ENCODE results near the gene GATD1.

Gene GATD1

DNA sequence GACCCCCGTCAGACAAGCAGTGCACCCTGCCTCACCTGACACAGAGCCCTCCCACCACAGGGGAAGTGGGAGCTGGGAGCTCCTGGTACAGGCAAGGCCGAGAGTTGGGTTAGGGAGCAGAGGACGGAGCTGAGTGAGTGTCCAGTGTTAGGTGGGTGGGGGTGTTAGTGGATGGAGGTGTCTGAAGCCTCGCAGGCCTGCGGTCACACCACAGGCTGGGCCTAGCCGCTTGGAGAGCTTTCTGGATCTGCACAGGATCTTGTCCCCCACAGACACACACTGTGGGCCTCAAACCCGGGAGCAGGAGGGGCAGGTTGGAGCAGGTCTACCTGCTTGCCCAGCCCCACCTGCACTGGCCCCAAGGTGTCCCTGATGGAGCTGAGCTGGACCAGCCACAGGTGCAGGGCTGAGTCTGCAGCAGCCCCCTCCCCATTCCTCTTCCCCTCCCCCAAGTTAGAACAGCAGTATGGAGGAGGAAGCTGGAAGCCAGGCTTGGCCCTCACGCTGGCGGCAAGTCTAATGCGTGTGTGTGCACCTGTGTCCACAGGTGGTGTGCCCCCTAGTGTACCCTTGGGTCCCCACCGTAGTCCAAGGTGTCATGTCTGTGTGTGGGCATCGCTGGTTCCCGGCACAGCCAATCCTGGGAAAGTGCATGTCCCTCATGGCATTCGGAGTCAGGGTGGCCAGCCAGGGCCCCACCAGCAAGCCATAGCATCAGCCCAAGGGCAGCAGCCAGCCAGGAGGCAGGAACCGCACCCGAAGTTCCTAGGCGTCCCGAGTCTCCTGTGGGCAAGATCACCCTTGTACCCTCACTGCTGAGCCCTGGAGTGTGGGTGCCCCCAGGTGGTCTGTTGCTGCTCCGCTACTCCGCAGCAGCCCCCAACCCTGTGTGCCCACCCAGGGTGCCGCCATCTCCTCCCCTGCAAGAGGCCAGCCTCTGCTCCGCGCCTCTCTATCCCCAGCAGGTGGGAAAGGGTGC is 2.0 kb upstream of the GATD1 start:
- no peak for DNase-seq

DNA sequence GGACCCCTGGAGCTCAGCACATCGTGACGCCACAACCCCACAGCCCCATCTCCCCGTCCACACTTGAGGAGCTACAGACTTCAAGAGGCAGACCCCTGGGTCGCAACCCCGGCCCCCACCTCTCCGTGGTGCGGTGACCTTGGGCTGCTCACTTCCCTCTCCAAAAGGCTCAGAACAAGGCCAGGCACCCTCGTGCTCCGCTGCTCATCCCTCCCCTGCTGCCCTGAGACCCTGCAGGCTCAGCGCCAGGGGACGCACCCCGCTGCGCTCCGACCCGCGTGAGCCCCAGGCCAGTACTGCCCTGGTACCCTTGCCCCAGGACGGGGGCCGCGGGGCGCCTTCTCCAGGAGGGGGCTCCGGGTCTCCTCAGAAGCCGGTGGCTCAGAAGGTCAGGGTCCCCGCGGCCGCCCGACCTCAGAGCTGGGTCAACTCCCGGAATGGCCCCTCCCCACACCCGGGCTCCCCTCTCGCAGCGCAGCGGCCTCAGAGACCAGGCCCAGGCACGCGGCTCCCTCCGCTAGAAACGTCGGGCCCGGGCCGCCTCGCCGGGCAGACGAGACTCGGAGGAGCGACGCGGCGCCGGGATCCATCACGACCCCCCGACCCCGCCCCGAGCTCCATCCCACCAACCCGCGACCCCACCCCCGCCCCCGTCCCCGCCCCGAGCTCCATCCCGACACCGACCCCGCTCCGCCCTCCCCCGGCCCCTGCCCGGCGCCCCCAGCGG is 563 bp downstream of the GATD1 start:
- peak; percentile 61 for DNase-seq

DNA sequence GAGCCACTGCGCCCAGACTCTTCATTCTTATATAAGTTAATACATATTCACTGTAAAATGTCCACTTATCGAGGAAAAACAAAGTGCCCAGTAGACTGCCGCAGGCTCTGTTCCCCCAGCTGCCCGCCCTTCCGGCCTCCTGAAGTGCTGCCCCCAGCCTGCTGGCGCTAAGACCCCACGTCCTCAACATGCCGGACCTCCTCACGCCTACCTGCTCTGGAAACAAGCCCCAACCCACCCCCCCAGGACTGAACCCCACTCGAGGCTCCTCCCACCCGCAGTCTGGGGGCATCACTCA is 1.1 kb downstream of the GATD1 start:
- DNase-seq, result no peak

DNA sequence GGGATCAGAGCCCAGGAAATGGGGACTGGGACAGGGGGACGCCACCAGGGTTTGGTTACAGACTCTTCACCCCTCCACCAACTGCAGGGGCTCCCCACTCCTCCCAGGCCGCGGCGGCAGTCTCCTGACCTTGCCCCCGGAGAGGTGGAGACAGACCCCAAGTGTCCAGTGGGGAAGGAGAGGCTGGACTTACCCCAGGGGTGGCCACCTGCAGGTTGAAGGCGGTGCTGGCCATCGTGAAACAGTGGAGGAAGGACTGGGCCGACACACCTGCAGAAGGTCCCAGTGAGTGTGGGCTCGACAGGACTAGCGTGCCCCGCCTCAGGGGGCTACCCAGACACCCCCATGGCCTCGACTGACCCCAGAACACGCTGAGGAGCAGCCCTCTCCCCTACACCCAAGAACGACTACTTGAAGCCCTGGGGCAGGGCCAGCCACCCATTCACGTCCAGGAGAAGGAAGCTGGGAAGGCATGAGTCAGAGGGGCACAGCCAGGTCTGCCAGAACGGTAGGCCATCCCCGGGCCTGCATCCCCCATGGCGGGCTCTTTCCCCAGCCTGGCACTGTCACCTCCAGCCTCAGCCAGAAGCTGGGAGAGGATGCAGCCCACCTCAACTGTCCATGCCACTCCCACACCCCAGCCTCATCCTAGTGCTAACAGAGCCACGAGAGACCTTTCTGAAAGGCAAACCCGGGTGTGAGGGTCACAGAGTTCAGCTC is 2.3 kb downstream of the GATD1 start:
- no peak for DNase-seq

DNA sequence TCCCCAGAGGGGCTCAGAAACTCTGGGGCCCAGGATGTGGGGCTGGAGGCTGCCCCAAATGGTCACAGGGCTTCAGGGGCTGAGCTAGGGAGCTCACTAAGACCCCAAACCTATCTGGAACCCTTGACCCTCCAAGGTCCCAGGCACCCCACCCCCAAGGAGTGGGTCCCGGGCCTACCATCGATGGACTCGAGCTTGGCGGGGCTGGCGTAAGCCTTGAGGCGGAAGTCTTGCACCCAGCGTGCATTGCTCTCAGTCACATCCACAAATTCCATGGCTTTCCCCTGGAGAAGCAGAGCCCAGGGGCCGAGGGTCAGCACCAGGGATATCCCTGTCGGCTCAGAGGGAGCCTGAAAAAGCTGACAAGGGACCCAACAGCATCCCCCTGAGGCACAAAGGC is 3.5 kb downstream of the GATD1 start:
- DNase-seq, result no peak

DNA sequence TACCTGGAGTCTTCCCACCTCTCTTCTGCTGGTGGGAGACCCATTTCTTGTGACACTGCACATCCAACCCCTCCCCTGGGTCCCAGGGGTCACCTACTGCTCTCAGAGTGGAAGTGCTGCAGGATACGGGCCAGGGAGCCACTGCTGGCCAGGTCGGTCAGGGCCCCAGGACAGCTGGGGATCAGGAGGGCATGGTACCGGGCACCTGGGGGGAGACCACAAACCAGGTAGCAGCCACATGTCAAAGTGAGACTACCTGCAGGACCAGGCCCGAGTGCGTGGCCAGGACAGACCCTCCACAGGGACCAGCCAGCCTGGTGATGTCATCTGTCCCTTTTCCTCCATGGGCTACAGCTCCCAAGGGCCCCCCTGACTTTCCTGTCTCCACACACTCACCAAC is 3.9 kb downstream of the GATD1 start:
- DNase-seq, result no peak

DNA sequence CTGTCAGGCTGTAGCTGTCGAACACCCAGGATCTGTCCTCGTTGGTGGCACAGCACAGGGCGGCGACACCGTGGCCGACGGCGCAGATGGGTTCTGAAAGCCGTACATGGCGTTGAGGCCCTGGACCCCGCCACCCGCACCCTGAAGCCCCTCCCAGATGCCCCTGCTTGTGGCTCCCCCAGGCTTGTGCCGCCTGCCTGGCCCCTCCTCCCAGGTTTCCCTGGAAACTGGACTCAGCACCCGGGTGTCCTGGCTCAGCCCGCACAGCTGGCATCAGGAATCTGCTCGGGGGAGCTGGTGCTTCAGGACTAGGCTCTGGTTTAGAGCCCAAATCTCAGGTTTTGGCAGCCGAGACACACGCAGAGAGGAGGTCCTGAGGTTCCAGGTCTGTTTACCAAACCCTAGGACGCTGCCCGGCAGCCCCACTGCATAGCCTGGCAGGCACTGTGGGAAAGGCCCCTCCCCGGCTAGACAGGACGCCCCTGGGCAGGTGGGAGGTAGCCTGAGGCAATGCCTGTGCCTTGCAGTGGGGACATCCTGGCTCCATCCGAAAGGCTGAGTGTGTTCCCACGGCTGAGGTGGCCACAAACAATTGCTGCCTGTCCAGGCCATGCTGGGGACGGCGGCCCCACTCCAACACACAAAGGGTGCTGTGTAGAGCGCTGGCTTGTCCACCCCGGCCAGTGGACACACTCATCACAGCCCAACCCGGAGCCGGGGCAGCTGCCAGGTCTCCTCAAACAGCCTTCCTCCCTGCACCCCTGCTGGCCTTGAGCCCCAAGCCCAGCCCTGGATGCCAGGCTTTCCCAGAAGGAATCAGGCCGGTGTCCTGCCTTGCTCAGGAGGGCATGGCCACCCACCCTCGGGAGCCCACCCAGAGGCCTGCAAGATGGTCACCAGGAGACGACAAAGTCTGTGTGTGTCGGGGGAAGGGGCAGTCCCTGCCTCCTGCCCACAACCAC is 4.6 kb downstream of the GATD1 start:
- no peak for DNase-seq

DNA sequence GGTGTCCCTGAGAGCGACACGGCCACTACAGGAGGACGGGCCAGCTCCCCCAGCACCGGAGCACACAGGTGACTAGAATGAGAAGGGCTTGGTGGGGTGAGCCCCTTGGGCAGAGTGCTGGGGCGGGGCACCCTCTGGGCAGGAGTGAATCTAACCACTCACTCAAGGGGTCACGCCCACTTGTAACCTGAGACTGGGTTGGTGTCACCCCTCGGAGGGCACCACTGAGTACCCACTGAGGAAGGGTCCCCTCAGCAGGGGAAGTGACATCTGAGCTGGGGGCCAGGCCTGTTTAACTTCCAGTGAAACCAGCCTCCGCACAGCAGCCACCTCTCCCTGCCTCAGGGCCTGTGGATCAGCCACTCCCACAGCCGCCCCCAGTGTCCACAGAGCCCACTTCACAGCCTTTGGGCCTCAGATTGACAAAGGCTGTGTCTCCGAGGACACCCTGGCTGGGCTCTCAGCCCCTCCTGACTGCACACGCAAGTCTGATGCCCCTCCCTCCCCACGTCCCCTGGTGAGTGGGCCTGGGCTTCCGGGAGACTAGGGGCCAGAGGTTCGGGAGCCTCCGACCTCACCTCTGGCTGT is 5.6 kb downstream of the GATD1 start:
- DNase-seq, result no peak

DNA sequence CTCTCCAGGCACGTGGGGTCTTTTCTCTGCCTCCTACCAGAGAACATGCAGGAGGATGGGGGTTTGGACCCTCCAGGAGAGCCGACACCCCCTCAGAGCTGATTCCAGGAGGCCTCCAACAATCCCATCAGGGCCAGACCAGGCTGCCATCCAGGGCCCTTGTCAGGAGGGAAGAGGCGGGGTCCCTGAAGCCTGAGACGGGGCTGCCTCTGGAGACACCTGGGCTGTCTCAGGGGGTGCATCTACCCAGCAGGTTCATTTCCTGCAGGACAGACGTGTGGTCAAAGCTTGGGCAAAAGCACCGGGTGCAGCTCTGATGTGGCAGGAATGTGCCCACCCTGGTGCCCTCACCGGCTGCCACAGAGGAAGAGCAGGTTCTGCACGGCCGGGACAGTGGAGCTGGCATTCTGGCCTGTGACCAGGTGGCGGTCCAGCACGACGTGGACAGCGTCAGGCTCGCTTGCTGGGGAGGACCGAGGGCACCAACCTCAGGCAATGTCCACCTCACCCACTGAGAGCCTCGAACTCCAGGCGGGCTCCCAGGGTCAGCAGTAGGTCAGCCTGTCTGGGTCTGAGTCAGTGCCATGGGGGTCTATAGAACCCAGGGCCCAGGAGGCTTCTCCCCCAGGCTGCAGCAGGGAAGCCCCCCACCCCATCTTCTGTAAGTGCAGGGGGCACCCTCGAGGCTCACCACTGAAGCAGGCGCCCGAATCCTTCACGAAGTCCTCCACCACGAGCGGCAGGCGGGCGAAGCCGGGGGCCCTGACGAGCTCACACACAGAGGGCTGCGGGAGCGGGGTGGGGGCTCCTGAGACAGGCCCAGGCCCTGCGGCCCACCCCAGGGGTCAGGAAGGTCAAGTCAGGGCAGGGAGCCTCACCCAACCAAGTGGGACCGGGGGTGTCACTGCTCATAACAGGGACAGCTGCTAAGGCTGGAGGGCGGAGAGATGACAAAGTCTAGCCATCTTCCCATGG is 6.4 kb downstream of the GATD1 start:
- DNase-seq, result no peak

DNA sequence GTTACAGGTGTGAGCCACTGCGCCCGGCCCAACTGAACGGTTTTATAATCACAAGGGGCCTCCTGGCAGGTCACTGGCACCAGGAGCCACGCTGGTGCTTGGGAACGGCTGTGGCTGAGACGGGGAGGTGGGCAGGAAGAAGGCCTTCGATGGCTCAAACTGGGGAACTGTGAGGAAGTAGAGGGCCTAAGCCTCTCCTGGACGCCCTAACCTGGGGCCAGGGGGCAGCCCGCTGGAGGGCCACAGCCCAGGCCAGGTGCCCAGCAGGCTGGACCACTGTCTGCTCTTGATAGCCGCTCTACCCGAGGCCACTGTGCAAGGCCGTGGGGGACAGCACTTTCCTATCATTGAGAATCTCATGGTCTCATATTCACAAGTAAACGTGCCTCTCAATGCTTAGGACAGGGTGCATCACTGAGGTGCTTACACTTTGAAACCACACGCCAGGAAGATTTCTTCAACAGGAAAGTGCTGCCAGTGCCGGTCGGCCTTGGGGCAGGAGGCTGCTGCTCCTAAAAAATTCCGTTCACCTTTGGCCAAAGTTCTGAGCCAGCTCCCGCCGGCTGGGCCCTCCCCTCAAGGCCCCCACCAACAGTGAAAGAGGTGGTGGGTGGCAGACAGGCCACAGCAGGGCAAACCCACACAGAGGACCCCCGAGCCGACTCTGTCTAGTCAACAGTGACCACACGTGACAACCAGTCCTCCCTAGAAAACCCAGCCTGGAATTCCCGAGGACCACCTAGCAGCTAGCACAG is 7.2 kb downstream of the GATD1 start:
- DNase-seq, result no peak

DNA sequence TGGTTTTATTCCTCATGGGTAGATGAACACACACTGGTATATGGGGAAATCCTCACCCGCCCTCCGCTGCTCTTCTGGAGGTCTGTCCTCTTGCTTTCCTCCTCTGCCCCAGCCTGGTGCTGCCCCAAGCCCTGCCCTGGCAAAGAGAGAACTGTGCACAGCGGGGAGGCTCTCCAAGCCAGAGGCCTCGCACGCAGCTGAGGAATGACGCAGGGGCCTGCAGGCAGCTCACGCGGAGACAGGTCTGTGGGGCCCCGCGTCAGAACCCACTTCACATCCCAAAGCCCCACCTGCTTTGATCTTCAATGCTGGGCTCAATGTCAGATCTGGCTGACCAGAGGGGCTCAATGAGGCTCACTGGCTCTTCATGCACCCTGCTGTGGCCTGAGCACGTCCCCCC is 10.0 kb downstream of the GATD1 start:
- no peak for DNase-seq

DNA sequence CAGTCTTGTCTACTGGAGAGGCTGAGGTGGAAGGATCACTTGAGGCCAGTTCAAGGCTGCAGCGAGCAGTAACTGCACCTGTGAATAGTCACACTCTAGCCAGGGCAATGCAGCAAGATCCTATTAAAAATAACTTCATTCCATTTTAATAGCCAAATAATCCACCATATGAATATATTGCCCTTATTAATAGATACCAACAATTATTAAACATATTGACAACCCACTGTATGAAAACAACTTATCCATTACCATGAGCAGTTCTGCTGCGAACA is 10.4 kb downstream of the GATD1 start:
- DNase-seq, result no peak

DNA sequence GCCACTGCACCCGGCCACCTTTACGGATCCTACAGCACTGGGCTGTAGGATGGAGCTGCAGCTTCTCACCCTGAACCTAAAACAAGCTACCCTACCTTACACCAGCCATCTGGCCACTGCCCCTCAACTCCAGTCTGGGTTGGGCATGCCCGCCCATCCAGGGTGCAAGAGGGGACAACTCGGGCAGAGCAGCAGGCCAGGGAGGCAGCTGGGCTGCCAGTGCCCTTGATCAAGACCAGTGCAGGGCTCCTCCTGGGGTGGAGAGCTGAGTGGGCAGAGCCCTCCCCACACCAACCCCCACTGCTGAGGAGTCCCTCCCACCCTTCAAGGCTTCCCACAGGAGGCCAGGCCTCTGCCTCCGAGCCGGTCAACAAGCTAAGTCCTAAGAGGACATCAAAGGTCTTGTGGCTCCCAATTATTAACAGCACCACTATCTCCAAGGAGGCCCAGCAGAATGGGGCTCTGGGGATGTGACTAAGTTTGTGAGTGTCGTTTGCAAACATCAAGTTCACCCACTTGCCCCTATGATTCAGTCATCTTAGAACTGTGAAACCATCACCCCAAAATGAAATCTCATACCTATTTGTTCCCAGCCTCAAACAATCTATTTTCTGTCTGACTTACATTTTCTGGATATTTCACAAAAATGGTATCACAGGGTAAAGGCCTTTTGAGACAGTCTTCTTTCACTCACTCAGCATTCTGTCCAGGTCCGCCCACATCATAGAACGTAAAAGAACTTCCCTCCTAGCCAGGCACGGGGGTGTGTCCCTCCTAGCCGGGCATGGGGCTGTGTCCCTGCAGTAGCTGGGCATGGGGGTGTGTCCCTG is 11.0 kb downstream of the GATD1 start:
- no peak for DNase-seq

DNA sequence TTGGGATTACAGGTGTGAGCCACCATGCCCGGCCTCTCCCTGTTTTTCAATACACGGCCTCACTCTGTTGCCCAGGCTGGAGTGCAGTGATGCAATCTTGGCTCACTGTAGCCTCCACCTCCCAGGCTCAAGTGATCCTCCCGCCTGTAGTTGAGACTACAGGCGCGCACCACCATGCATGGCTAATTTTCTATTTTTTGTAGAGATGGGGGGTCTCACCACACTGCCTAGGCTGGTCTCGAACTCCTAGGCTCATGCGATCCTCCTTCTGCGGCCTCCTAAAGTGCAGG is 11.5 kb downstream of the GATD1 start:
- DNase-seq, result no peak

DNA sequence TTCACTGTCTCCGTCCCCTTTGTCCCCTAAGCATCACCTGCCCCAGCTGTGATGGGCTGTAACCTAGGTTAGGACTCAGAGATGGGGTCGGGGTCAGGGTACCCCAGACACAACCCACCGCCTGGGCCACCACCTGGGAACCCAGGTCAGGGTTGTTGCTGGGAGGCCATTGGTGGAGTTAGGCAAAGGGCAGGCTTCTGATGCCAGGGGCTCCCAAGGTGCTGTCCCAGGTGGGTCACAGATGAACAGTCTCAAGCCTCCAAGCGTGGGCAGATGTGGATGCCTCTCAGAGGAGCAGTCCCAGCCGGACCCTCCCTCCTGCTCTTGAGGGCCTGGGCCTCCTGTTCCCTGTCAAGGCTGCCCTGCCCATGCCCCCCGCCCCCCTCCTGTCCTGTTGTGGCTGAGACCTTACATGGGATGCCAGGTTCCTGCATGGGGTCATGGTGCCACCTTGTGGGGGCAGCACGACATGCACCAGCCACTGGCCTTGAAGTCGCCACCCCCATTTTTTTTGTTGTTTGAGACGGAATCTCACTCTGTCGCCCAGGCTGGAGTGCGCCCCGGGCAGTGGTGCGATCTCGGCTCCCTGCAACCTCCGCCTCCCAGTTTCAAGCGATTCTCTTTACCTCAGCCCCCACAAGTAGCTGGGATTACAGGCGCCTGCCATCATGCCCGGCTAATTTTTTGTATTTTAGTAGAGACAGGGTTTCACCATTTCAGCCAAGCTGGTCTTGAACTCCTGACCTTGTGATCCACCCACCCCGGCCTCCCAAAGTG is 12.1 kb downstream of the GATD1 start:
- DNase-seq, result peak; percentile 87

DNA sequence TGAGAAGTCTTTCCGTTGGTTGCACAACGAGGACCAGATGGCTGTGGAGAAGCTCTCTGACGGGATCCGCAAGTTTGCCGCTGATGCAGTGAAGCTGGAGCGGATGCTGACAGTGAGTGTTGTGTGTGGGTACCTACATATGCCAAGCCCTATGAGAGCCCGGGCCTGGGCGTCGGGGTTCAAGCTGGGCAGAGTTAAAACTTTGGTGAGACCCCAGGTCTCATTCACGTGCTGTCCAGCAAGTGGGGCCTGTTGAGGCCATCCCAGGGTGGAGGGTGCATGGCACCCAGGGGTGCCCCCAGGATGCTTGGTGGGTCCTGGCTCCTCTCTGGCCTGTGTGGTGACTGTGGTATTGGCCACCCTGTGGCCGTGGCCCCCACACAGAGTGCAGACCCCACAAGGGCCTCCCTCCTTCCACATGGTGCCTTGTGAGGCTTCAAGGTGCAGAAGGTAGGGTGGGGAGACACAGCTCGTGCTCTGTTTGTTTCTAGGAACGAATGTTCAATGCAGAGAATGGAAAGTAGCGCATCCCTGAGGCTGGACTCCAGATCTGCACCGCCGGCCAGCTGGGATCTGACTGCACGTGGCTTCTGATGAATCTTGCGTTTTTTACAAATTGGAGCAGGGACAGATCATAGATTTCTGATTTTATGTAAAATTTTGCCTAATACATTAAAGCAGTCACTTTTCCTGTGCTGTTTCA is 12.8 kb downstream of the GATD1 start:
- DNase-seq, result no peak

DNA sequence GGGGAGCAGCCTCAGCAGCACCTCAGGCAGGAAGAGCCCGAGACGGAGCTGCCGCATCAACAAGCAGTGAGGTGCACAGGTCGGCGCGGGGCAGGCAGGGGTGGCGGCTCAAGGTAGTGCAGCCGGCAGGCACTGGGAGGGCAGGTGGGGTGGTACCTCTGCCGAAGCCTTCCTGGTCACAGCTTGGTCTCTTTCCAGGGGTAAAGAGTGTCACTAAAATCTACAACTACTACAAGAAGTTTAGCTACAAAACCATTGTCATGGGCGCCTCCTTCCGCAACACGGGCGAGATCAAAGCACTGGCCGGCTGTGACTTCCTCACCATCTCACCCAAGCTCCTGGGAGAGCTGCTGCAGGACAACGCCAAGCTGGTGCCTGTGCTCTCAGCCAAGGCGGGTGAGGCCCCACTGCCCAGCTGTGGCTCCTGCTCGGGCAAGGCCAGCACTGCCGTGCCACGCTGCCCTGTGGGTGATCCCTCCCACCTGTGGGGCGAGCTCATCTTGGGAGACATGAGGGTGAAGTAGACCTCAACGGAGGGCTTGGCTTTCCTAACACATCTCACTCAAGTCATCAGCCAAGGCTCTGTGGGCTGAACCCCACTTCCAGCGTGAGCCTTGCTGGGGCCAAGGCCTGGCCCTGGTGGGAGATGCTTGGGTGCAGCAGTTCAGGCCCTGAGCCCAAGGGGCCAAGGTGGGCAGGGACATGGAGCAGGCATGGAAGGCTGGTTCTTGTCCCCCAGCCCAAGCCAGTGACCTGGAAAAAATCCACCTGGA is 13.6 kb downstream of the GATD1 start:
- no peak for DNase-seq
